GM21619 (cell line): Measurements from ENCODE around the gene ZNF253.
"Not testable (repeated sequence)": the region's sequence is repeated elsewhere in the genome, so short reads cannot be mapped to it uniquely, and the experiment has no call there.

Experiments used
- ATAC-seq: cut with Tn5 transposase; IDR thresholded peaks from one replicate; pipeline ENCODE4 v1.9.1; 2021; ENCODE audit not compliant: unreplicated experiment

The ZNF253 gene

GRCh38 chr19:19865750-19866610 lies at the start of gene ZNF253:
ZNF253 (plus strand) TSS chr19:19865882; CDS start chr19:19865997, 115 bp downstream.
- ATAC-seq = peak; percentile 95

- ATAC-seq = no peak
Measured at GRCh38 chr19:19816679-19817078, 49.0 kb upstream of the ZNF253 start.

- no peak for ATAC-seq
Measured at GRCh38 chr19:19817357-19817756, 48.3 kb upstream of the ZNF253 start.

- ATAC-seq = no peak
Measured at GRCh38 chr19:19820774-19821320, 44.8 kb upstream of the ZNF253 start.

- peak; percentile 82 for ATAC-seq
Measured at GRCh38 chr19:19821366-19821951, 44.2 kb upstream of the ZNF253 start, which contains the start of gene ZNF506. ZNF506 (minus strand) TSS chr19:19821750; CDS start chr19:19821603, 147 bp downstream.

GRCh38 chr19:19821976-19822375 lies 43.7 kb upstream of the ZNF253 start:
- peak; percentile 9 for ATAC-seq

- no peak for ATAC-seq
Measured at GRCh38 chr19:19823916-19824315, 41.8 kb upstream of the ZNF253 start.

- no peak for ATAC-seq
Measured at GRCh38 chr19:19826875-19827274, 38.8 kb upstream of the ZNF253 start.

- ATAC-seq = no peak
Measured at GRCh38 chr19:19835560-19836038, 30.1 kb upstream of the ZNF253 start.

GRCh38 chr19:19847781-19848180 lies 17.9 kb upstream of the ZNF253 start:
- ATAC-seq = no peak

GRCh38 chr19:19849056-19849455 lies 16.6 kb upstream of the ZNF253 start:
- ATAC-seq = no peak

- ATAC-seq = not testable (repeated sequence)
Measured at GRCh38 chr19:19851740-19852139, 13.9 kb upstream of the ZNF253 start.

GRCh38 chr19:19858751-19859150 lies 6.9 kb upstream of the ZNF253 start:
- ATAC-seq = no peak

GRCh38 chr19:19860756-19861390 lies 4.8 kb upstream of the ZNF253 start:
- ATAC-seq = no peak

GRCh38 chr19:19866611-19867248 lies 1.0 kb downstream of the ZNF253 start:
- no peak for ATAC-seq

- not testable (repeated sequence) for ATAC-seq
Measured at GRCh38 chr19:19870086-19870485, 4.4 kb downstream of the ZNF253 start.

- no peak for ATAC-seq
Measured at GRCh38 chr19:19871932-19872331, 6.2 kb downstream of the ZNF253 start.

GRCh38 chr19:19873381-19873780 lies 7.7 kb downstream of the ZNF253 start:
- ATAC-seq = no peak

GRCh38 chr19:19877724-19878123 lies 12.0 kb downstream of the ZNF253 start:
- ATAC-seq = no peak

GRCh38 chr19:19884583-19884982 lies 18.9 kb downstream of the ZNF253 start:
- no peak for ATAC-seq
